Naive B cell (primary cell): ENCODE results near the gene PROX1. TPM values are rescaled to one million over a fixed set of nuclear protein-coding genes. Genes with fewer than 3 reads are reported as not detected.

Source experiments
- ATAC-seq, 2 donors: fragments of 150-1000 bp; cut with Tn5 transposase; 2 replicates each; pipeline ENCODE4 v1.10.0; 2021; ENCODE audit warnings: low read depth in 2 of 2, mild to moderate bottlenecking in 2 of 2, moderate library complexity in 2 of 2
- DNase-seq: peaks from one replicate; pipeline ENCODE4 v3.0.0; 2022
- H3K27ac Mint-ChIP-seq, 6 donors: one replicate each; pipeline ENCODE4 v1.8.0; 2020 to 2022; ENCODE audit warnings: mild to moderate bottlenecking in 6 of 6, mixed read lengths in 6 of 6, moderate library complexity in 5 of 6, inconsistent platforms in 2 of 6
- H3K27me3 Mint-ChIP-seq, 3 donors: one replicate each; pipeline ENCODE4 v1.8.0; 2021 to 2022; ENCODE audit warnings: mixed read lengths in 3 of 3, mild to moderate bottlenecking in 1 of 3
- H3K36me3 Mint-ChIP-seq, 2 donors: one replicate each; pipeline ENCODE4 v1.8.0; 2020 to 2022; ENCODE audit warnings: mixed read lengths in 2 of 2, inconsistent platforms in 1 of 2, mild to moderate bottlenecking in 1 of 2
- H3K4me1 Mint-ChIP-seq, 3 donors: one replicate each; pipeline ENCODE4 v1.8.0; 2020 to 2022; ENCODE audit warnings: mixed read lengths in 3 of 3, inconsistent platforms in 1 of 3, mild to moderate bottlenecking in 1 of 3, moderate library complexity in 1 of 3
- H3K4me3 Mint-ChIP-seq, 8 donors: one replicate each; pipeline ENCODE4 v1.8.0; 2020 to 2022; ENCODE audit warnings: mild to moderate bottlenecking in 8 of 8, mixed read lengths in 8 of 8, moderate library complexity in 8 of 8, inconsistent platforms in 2 of 8
- H3K9me3 Mint-ChIP-seq, 7 donors: one replicate each; pipeline ENCODE4 v1.8.0; 2020 to 2022; ENCODE audit warnings: mixed read lengths in 7 of 7, mild to moderate bottlenecking in 5 of 7, inconsistent platforms in 2 of 7, moderate library complexity in 1 of 7
- polyA plus RNA-seq, 6 donors: library from polyadenylated mRNA; unstranded; fragments of 300-500 nt; fragmentation: Illumina TruSeq; gene quantifications; one replicate each; pipeline ENCODE4 v1.2.3, GENCODE V29; 2021; ENCODE audit warnings: low read depth in 6 of 6

The PROX1 gene
- polyA plus RNA-seq, 6 donors from 2014 or later, result not detected

DNA sequence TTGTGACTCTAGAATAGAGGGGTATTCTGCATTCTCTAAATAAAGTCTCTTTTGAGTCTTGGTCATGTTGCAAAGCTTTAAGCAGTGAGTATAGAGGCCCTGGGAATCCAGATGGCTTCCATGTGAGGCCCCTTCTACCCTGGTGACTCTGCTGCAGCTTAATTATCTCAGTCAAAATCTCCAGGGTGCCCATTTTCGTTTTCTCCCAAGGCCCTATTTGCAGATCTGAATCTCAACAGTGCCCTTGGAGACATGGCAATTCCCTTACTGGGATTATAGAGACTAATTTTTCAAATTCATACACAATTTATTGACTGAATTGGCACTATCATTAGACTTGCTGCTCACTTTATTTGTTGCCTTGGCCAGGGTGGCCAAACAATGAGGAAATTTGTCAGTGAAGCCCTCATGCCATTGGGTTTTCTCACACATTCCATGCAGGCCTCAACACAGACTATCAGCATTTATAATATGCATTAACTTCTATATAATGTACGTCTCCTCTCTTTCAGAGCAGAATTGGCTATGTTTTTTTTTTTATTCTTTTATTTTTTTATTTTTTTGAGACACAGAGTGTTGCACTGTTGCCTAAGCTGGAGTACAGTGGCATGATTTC is 35.1 kb downstream of the PROX1 start:
- Mint-ChIP-seq H3K9me3 (peaks cover 0 to 6% (median 0%) of the 10 kb centered on the region in 7 donors), H3K27me3 (peaks cover 7 to 16% (median 10%) of the 10 kb centered on the region in 3 donors), H3K36me3 (no peaks in the 10 kb centered on the region), H3K4me1 (no peaks in the 10 kb centered on the region), H3K27ac (no peak overlapping the region), H3K4me3 (no peak overlapping the region)
- ATAC-seq, result no peak
- no peak for DNase-seq

DNA sequence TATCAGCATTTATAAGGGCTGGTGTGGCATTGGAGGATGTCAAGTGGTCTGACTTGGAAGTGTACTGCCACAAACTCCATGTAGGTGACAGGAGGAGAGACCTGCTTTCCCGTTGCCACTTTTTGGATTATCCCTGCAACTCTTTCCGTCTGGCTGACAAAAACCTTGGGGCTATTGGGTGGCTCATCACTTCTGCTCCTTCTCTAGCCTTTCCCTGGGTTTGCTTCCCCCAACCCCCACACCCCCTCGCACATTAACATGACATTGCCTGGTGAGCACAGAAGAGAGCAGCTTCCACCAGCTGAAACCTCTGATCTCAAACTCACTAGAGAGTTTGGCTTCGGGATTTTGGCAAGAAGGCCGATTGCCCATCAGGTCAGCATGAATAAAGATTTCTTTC is 39.2 kb downstream of the PROX1 start:
- Mint-ChIP-seq H3K9me3 (peaks cover 0 to 7% (median 0%) of the 10 kb centered on the region in 7 donors), H3K4me3 (no peak overlapping the region), H3K27me3 (peaks cover 13 to 27% (median 24%) of the 10 kb centered on the region in 3 donors), H3K4me1 (no peaks in the 10 kb centered on the region), H3K27ac (no peak overlapping the region), H3K36me3 (no peaks in the 10 kb centered on the region)
- ATAC-seq (no peak), DNase-seq (no peak)

DNA sequence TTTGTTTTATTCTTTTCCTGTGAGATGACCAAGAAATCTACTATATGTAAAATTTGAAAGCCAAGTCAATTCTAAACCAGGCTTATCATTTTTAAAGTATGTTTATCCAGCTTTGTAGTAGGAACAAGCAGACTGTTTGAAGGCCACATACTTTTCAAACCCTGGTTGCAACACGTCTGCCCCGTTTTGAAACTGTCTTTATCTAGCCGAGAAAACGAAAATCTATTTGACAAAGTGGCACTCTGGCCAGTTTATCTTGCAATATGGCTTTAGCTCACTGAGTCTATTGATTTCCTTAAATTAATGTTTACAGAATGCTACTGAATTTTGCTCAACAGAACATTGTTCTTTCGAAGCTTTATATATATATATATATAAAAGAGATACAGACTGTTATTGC is 39.7 kb downstream of the PROX1 start:
- no peaks in the 10 kb centered on the region for H3K36me3 Mint-ChIP-seq
- no peak for ATAC-seq
- peaks cover 13 to 27% (median 24%) of the 10 kb centered on the region in 3 donors for H3K27me3 Mint-ChIP-seq

DNA sequence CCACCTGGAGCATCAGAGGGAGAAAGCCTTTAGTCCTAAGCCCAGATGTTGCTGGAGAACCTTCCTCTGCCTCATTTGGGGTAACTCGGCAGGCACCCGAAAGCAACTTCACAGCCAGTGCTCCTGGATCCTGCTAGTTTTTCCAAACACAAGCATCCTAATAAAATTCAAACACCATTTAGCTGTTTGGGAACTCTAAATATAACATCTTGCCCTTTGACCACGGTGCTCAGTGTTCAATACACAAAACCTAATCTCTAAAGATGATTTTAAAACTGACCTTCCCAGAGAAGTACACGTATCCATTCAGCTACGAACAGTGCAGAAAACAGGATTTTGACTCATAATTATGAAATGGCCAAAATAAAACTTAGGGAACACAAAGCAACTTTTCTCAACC is 40.3 kb downstream of the PROX1 start:
- H3K4me3 Mint-ChIP-seq, result no peak overlapping the region
- H3K27me3 Mint-ChIP-seq, result peaks cover 13 to 33% (median 24%) of the 10 kb centered on the region in 3 donors

More for the DNA sequence above, 39.7 kb downstream of the PROX1 start:
- Mint-ChIP-seq H3K27ac (no peak overlapping the region), H3K4me1 (no peaks in the 10 kb centered on the region), H3K9me3 (peaks cover 0 to 7% (median 0%) of the 10 kb centered on the region in 7 donors), H3K4me3 (no peak overlapping the region)
- DNase-seq, result no peak

DNA sequence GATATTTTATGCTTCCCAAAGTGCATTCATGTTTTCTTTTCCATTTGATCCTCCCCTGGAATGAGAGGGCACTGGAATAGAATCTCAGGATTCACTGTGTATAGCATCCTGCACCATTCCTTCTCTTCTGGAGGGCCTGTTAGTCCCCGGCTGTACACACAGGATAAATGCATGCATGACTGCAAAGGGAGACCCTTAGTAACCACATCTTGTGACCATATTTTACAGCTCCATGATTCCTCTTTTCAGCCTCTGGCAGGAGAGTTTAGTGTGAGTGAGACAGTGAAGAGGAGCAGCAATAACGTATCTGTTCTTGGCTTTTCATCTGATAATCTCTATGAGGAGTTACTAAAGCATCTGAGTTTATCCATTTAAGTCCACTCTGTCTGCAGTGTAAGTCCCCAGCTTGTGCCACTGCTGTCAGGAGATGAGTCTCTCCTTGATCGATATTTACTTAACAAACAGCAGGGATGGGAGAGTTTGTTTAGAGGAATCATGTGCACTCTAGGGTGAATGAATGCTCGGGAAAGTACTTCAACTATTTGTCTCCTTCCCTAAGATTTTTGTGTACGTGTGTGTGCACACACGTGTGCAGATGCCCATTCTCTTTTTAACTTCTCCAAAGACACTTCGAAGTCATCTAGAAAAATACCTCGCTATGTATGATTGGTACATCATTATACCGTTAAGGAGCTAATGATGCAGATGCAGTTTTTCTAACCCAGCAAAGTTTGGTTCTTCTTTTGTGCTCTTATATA is 41.1 kb downstream of the PROX1 start:
- Mint-ChIP-seq H3K27me3 (peaks cover 13 to 34% (median 19%) of the 10 kb centered on the region in 3 donors), H3K4me1 (no peaks in the 10 kb centered on the region), H3K27ac (no peak overlapping the region), H3K4me3 (no peak overlapping the region), H3K36me3 (no peaks in the 10 kb centered on the region), H3K9me3 (peaks cover 0 to 7% (median 0%) of the 10 kb centered on the region in 7 donors)
- DNase-seq (no peak), ATAC-seq (no peak)

More for the DNA sequence above, 40.3 kb downstream of the PROX1 start:
- Mint-ChIP-seq H3K9me3 (peaks cover 0 to 7% (median 0%) of the 10 kb centered on the region in 7 donors), H3K36me3 (no peaks in the 10 kb centered on the region), H3K4me1 (no peaks in the 10 kb centered on the region), H3K27ac (no peak overlapping the region)
- no peak for DNase-seq
- ATAC-seq, result no peak

DNA sequence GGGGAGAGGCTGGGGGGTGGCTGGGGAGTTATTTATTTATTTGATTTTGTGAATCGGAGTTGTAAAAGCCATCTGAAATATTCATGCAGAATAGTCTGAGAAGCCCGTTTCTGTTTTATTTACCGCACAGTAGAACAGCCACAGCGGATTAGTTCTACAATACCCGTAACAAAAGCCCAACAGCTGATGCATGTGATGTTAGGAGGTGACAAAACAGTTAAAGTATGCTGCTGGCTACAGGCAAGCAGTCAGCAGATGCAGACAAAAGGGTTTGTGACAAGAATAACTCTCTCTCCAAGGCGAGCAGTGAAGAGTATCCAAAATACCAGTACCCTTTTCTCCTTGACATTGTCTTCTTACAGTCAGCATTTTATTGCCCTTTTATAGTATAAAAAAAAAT is 42.0 kb downstream of the PROX1 start:
- Mint-ChIP-seq H3K27me3 (peaks cover 13 to 34% (median 19%) of the 10 kb centered on the region in 3 donors), H3K4me1 (no peaks in the 10 kb centered on the region), H3K9me3 (peaks cover 0 to 7% (median 0%) of the 10 kb centered on the region in 7 donors), H3K36me3 (no peaks in the 10 kb centered on the region), H3K4me3 (no peak overlapping the region), H3K27ac (no peak overlapping the region)
- DNase-seq, result no peak
- ATAC-seq, result no peak

DNA sequence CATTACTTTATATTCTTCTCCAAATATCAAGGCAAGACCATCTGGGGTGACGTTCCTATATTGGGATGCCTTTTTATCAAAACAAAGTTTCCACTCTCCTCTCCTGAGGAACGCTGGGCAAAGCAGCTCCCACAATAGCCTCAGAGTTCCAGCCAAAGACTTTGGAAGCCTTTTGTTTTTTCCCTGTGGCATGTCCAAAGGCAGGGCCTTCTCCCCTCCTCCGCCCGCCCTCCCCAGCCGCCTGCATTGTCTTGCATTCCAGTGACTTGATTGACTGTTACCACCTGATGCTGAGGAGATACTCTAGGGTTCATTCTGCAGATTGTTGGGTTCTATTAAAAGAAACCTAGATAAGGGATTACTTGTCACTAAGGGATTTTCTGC is 43.5 kb downstream of the PROX1 start:
- Mint-ChIP-seq H3K36me3 (no peaks in the 10 kb centered on the region), H3K4me3 (no peak overlapping the region), H3K27me3 (peaks cover 13 to 34% (median 19%) of the 10 kb centered on the region in 3 donors), H3K4me1 (no peaks in the 10 kb centered on the region), H3K9me3 (peaks cover 0 to 6% (median 0%) of the 10 kb centered on the region in 7 donors), H3K27ac (no peak overlapping the region)
- ATAC-seq (no peak), DNase-seq (no peak)

DNA sequence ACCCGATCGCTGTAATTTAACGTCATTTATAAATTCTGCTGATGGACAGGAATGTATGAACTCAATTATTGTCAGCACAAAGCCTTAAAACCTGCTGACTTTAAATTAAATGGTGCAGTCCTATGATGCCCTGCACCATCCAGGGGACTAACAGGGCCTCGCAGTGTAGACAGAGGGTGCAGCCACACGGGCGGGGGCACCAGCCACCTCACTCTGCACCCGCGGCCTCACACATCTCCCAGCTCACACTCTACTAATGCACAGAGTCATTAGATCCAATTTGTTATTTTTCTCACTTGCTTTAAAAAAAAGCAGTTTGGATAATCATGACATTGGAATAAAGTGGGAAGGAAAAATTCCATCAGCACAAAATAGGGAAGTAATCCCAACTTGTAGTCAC is 49.7 kb downstream of the PROX1 start:
- DNase-seq (no peak), ATAC-seq (no peak)
- no peak overlapping the region for H3K4me3 Mint-ChIP-seq
- peaks cover 0 to 13% (median 9%) of the 10 kb centered on the region in 3 donors for H3K27me3 Mint-ChIP-seq
- H3K27ac Mint-ChIP-seq, result no peak overlapping the region
- H3K36me3 Mint-ChIP-seq, result no peaks in the 10 kb centered on the region
- no peaks in the 10 kb centered on the region for H3K4me1 Mint-ChIP-seq
- peaks cover 0 to 6% (median 0%) of the 10 kb centered on the region in 7 donors for H3K9me3 Mint-ChIP-seq

DNA sequence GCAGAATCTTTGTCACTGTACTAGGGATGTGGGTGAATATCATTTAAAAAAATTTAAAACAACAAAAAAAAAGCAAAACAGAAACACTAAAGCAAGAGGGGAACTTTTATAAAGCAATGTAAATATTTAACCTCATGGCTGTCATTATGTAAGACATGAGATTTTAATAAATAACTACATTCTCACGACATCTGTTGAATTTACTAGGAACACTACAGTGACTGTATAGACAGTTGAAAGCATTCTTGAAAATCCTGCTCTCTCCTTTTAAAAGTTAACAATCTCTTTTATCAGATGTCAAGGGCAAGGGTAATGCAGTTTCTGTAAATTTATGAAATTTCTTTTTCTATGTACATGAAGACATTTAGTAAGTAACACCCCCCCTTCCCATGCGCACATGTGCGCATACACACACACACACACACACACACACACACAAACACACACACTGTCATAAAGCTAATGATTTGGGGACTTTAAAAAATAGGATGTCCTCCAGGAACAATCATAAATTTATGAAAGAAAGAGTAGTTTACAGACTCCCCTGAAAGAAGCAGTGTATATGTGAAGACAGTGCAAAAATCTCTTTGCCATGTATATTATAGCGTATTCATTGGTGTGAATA is 51.7 kb downstream of the PROX1 start:
- peaks cover 0 to 4% (median 0%) of the 10 kb centered on the region in 7 donors for H3K9me3 Mint-ChIP-seq
- H3K27me3 Mint-ChIP-seq, result peaks cover 7 to 9% (median 8%) of the 10 kb centered on the region in 3 donors
- no peaks in the 10 kb centered on the region for H3K36me3 Mint-ChIP-seq
- no peak for DNase-seq
- H3K4me3 Mint-ChIP-seq, result no peak overlapping the region
- H3K27ac Mint-ChIP-seq, result no peak overlapping the region
- no peak for ATAC-seq
- no peaks in the 10 kb centered on the region for H3K4me1 Mint-ChIP-seq

DNA sequence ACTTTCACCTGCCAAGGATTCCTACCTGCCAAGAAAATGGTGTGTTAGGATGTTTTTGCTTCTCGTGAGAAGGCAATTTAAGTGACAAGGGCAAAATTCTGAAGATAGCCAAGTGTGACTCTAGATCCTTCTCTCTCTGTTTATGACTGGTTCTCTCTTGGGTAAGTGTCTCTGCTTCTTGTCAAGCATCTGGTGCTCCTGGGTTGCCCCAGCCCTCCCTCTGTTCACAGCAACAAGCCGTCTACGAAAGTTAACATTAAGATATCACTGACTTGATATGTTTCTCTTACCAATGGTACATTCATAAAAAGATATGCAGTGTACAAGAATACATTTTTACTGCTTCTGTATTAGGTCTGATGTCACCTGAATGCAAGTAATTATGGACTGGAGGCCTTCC is 55.4 kb downstream of the PROX1 start:
- DNase-seq, result no peak
- peaks cover 0 to 8% (median 7%) of the 10 kb centered on the region in 3 donors for H3K27me3 Mint-ChIP-seq
- H3K36me3 Mint-ChIP-seq, result no peaks in the 10 kb centered on the region
- peaks cover 1 to 14% (median 8%) of the 10 kb centered on the region in 7 donors for H3K9me3 Mint-ChIP-seq
- no peaks in the 10 kb centered on the region for H3K4me1 Mint-ChIP-seq
- H3K27ac Mint-ChIP-seq, result no peak overlapping the region
- ATAC-seq, result no peak
- no peak overlapping the region for H3K4me3 Mint-ChIP-seq

DNA sequence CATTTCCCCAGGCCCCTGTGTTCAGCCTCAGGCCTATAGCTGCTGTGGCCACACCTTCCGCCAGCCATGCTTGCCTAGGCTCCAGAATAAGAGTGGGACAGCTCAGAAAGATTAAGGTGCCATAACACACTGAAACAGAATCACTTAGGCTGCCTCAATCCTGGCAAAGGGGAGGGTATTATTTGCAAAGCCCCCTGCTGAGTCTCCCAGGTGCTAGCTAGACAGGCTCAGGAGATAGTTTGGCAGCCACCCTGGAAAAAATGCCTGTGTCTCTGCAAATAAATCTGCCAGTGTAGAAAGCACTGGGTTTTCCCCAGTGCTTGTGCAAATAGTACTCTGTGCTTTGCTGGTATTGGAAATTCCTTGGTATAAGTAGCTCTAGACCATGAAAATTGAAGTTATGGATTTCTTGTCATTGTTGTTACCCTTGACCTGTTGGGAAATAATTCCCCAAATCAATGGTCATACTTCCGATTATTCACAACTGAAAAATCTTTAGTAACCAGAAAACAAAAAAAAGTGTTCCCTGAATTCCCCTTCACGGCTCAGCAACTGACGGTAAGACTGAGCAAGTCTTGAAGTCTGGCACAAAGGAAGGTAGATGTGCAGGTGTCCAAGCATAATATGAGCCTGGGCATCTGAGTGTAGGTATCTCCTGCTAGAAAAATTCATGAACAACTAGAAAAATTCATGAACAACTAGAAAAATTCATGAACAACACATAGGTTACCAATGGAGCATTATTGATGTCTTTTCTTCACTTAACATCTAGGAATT is 56.9 kb downstream of the PROX1 start:
- no peaks in the 10 kb centered on the region for H3K4me1 Mint-ChIP-seq
- H3K27me3 Mint-ChIP-seq, result peaks cover 0 to 8% (median 7%) of the 10 kb centered on the region in 3 donors
- DNase-seq (no peak), ATAC-seq (no peak)
- no peaks in the 10 kb centered on the region for H3K36me3 Mint-ChIP-seq
- H3K4me3 Mint-ChIP-seq, result no peak overlapping the region
- H3K9me3 Mint-ChIP-seq, result peaks cover 7 to 24% (median 12%) of the 10 kb centered on the region in 7 donors
- H3K27ac Mint-ChIP-seq, result no peak overlapping the region

DNA sequence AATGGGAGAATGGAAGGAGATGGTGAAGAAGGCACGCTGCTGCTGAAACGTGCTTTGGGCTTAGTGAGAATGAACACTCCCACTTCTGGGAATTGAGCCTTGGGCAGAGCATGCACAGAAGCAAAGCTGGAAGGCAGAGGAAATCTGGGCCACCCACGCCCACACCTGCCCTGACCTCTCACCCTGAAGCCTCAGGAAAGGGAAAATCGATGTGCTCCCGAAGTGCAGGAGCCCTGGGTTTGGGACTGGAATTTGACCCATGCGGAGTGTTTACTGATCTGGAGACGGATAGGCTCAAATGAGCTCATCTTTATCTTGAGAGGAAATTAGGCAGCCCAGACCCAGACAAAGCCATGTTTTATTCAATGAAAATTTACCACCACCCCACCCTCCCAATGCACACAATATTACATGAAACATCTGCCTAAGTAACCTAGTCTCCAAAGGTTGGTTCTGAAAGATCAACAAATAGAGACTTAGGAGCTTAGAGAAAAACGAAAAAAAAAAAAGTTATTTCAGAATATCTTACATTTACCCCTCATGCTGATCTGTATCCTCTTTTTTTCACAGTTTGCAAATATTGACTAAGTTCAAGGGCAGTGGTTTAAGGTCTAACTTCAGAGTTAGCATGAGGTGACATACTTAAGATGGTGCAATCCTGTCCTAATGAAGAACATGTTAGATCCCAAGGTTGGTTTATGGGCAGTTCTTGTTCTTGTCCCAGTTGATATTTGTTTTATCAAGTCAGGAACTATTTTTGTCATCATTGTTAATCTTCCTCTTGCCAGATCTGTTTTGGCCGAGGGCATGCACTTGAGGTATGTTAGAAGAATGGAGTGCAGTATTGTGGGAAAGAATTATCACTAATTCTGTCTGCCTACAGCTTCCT is 63.0 kb downstream of the PROX1 start:
- Mint-ChIP-seq H3K9me3 (peaks cover 10 to 30% (median 12%) of the 10 kb centered on the region in 7 donors), H3K4me1 (no peaks in the 10 kb centered on the region), H3K36me3 (no peaks in the 10 kb centered on the region), H3K4me3 (no peak overlapping the region), H3K27ac (no peak overlapping the region), H3K27me3 (no peaks in the 10 kb centered on the region)
- ATAC-seq (no peak), DNase-seq (no peak)
